K562 (cell line): ENCODE measurements around the gene GPX6. TPM values are rescaled to one million over a fixed set of nuclear protein-coding genes. Genes with fewer than 3 reads are reported as not detected.

Experiments used
- AFF1 ChIP-seq, 2 experiments: fragments of 450-650 bp; IDR thresholded peaks; 2 replicates each; pipeline ENCODE4 v1.6.1; 2018; ENCODE audit warnings: mild to moderate bottlenecking in 2 of 2, low read depth in 1 of 2; ENCODE audit not compliant: partially characterized antibody in 2 of 2
- BRF2 ChIP-seq: IDR thresholded peaks from 3 replicates; pipeline ENCODE4 v1.6.1; 2011; ENCODE audit warnings: borderline replicate concordance, mild to moderate bottlenecking; ENCODE audit not compliant: insufficient read length, insufficient read depth
- COPS2 ChIP-seq: fragments of 450-650 bp; conservative IDR thresholded peaks from 2 replicates; pipeline ENCODE4 v1.6.1; 2016; ENCODE audit warnings: mild to moderate bottlenecking, moderate library complexity
- DACH1 ChIP-seq: fragments of 450-650 bp; IDR thresholded peaks from 2 replicates; pipeline ENCODE4 v1.6.1; 2018; ENCODE audit not compliant: partially characterized antibody
- FOXA1 ChIP-seq: fragments of 450-650 bp; IDR thresholded peaks from 2 replicates; pipeline ENCODE4 v1.6.1; 2016; ENCODE audit warnings: mild to moderate bottlenecking, borderline replicate concordance
- GTF2B ChIP-seq: IDR thresholded peaks from 2 replicates; pipeline ENCODE4 v1.6.1; 2011; ENCODE audit not compliant: insufficient read length; ENCODE audit errors: extremely low read depth
- HSF4 ChIP-seq: fragments of 250-450 bp; sonication (Bioruptor Pico); IDR thresholded peaks from 2 replicates; pipeline ENCODE4 v2.1.2; 2022; ENCODE audit warnings: mild to moderate bottlenecking, moderate library complexity, borderline replicate concordance
- MCM5 ChIP-seq: fragments of 450-650 bp; IDR thresholded peaks from 2 replicates; pipeline ENCODE4 v1.6.1; 2016; ENCODE audit warnings: low read depth
- MXD1 ChIP-seq: fragments of 250-450 bp; sonication (Bioruptor Pico); IDR thresholded peaks from 2 replicates; pipeline ENCODE4 v1.8.0; 2021; ENCODE audit warnings: borderline replicate concordance, mild to moderate bottlenecking, moderate library complexity; ENCODE audit not compliant: poor library complexity, severe bottlenecking
- PCBP1 ChIP-seq: fragments of 200-400 bp; formaldehyde crosslinking; IDR thresholded peaks from 2 replicates; pipeline ENCODE4 v1.6.1; 2018; ENCODE audit warnings: mild to moderate bottlenecking, low read depth, low read length; ENCODE audit not compliant: poor library complexity, severe bottlenecking
- RBM34 ChIP-seq: fragments of 200-400 bp; formaldehyde crosslinking; IDR thresholded peaks from 2 replicates; pipeline ENCODE4 v1.6.1; 2018; ENCODE audit warnings: low read length, borderline replicate concordance; ENCODE audit not compliant: insufficient read depth
- SIN3B ChIP-seq: fragments of 450-650 bp; IDR thresholded peaks from 2 replicates; pipeline ENCODE4 v1.6.1; 2017; ENCODE audit warnings: low read depth, mild to moderate bottlenecking, moderate library complexity
- SMAD3 ChIP-seq: fragments of 450-650 bp; formaldehyde crosslinking; conservative IDR thresholded peaks from 2 replicates; pipeline ENCODE4 v1.4.0; 2020; ENCODE audit warnings: mild to moderate bottlenecking
- ZNF212 ChIP-seq: fragments of 450-650 bp; formaldehyde crosslinking; IDR thresholded peaks from 2 replicates; pipeline ENCODE4 v1.4.0; 2020; ENCODE audit warnings: mild to moderate bottlenecking
- ZNF518B ChIP-seq: fragments of 250-450 bp; sonication (Bioruptor Pico); IDR thresholded peaks from 2 replicates; pipeline ENCODE4 v1.5.0; 2021; ENCODE audit warnings: mild to moderate bottlenecking, moderate library complexity
- ZNF655 ChIP-seq: fragments of 250-450 bp; sonication (Bioruptor Pico); IDR thresholded peaks from 2 replicates; pipeline ENCODE4 v1.5.0; 2021
- polyA plus RNA-seq, 8 experiments: library from polyadenylated mRNA; depleted of rRNA in 4 of 8; stranded (reverse) in 5 of 8; unstranded in 3 of 8; fragments of >200 nt; fragmentation: Nextera tagmentation in 2 of 8; fragmentation: Illumina TruSeq in 1 of 8; extraction: Ambion mirVana in 2 of 8; extraction: Trizol in 1 of 8; gene quantifications; 2 replicates each; pipeline versions ENCODE4 v1.2.1 to v1.2.3, GENCODE V29; 2011 to 2014; ENCODE audit warnings: inconsistent platforms in 1 of 8, missing spikeins in 1 of 8
- total RNA-seq, 7 experiments: library from RNA; depleted of rRNA in 6 of 7; stranded (reverse); fragments of >200 nt in 6 of 7; fragmentation: Illumina TruSeq in 2 of 7; extraction: Trizol in 2 of 7; gene quantifications; 2 replicates each; pipeline versions ENCODE4 v1.2.1 to v1.2.3, GENCODE V29; 2011 to 2021; ENCODE audit warnings: low replicate concordance in 1 of 7

The GPX6 gene
- total and polyA plus RNA-seq, 9 of the 15 experiments (the other 6 are each of a cell fraction or from before 2014, with no cell fraction given), result not detected

- TF ChIP-seq ZNF518B (CRISPR knock-in tag) (no peak), MCM5 (no peak), HSF4 (no peak), PCBP1 (no peak), SMAD3 (CRISPR knock-in tag) (no peak), RBM34 (no peak), MXD1 (CRISPR knock-in tag) (no peak), ZNF212 (no peak), SIN3B (no peak), COPS2 (no peak), AFF1 (IDR thresholded peaks at IDR 0.05; ENCODE audit: low read depth in 1 of 2, partially characterized antibody in 2 of 2) (peak in 1 of 2 experiments; percentile 24), BRF2 (no peak), ZNF655 (no peak), DACH1 (no peak), FOXA1 (no peak), GTF2B (no peak)
These were observed 35.2 kb downstream of the GPX6 start (continued) for GRCh38 chr6:28480253-28480932.
